IMR-90 (cell line): ENCODE measurements around the gene TTLL11. TPM values are rescaled to one million over a fixed set of nuclear protein-coding genes. Genes with fewer than 3 reads are reported as not detected.

Experiments used
- ATAC-seq: fragments of 200-7000 bp; cut with Tn5 transposase; 2 replicates; pipeline ENCODE4 v1.9.1; 2020; ENCODE audit warnings: low read depth, mild to moderate bottlenecking, moderate library complexity
- BruUV-seq: library from RNA; stranded (reverse); fragments of 400-500 nt; replicated peaks from 2 replicates; lab custom pipeline; 2021; lab: Mats Ljungman, UMichigan
- CTCF ChIA-PET: fragments of 300-600 bp; formaldehyde crosslinking; extraction: SDS; loops from one replicate; lab custom pipeline; 2021; ENCODE audit warnings: antibody characterized with exemption; lab: Yijun Ruan, JAX
- POLR2A ChIA-PET: fragments of 300-600 bp; sonication (Branson Sonifier 250); formaldehyde crosslinking; loops from one replicate; lab custom pipeline; 2022; ENCODE audit warnings: antibody characterized with exemption; ENCODE audit not compliant: unreplicated experiment; lab: Charles Lee
- DNase-seq: peaks from one replicate; pipeline ENCODE4 v3.0.0; 2013
- H2AFZ ChIP-seq: replicated peaks from 2 replicates; pipeline ENCODE3; 2013; ENCODE audit warnings: low read length, mild to moderate bottlenecking; ENCODE audit not compliant: poor library complexity
- H2AK5ac ChIP-seq: 2 replicates; pipeline ENCODE4 v1.6.1; 2013; ENCODE audit warnings: low read depth, low read length, inconsistent platforms
- H2AK9ac ChIP-seq: replicated peaks from 2 replicates; pipeline ENCODE3; 2013; ENCODE audit warnings: mild to moderate bottlenecking, low read depth, low read length, moderate library complexity; ENCODE audit not compliant: poor library complexity
- H2BK120ac ChIP-seq: 2 replicates; pipeline ENCODE4 v1.6.1; 2013; ENCODE audit warnings: low read depth, low read length, inconsistent platforms
- H2BK15ac ChIP-seq: 3 replicates; pipeline ENCODE4 v1.6.1; 2013; ENCODE audit warnings: low read depth, low read length, inconsistent platforms
- H2BK20ac ChIP-seq: 2 replicates; pipeline ENCODE4 v1.6.1; 2013; ENCODE audit warnings: low read depth, mild to moderate bottlenecking, inconsistent platforms, low read length, moderate library complexity
- H2BK5ac ChIP-seq: 2 replicates; pipeline ENCODE4 v1.6.1; 2013; ENCODE audit warnings: mild to moderate bottlenecking, low read depth, low read length, inconsistent platforms; ENCODE audit not compliant: poor library complexity, severe bottlenecking
- H3K14ac ChIP-seq: replicated peaks from 2 replicates; pipeline ENCODE4 v1.6.1; 2013; ENCODE audit warnings: low read depth, low read length, inconsistent platforms
- H3K18ac ChIP-seq: 2 replicates; pipeline ENCODE4 v1.6.1; 2013; ENCODE audit warnings: low read depth, low read length, control low read depth
- H3K23ac ChIP-seq: 2 replicates; pipeline ENCODE4 v1.6.1; 2013; ENCODE audit warnings: low read depth, low read length, inconsistent platforms
- H3K27ac ChIP-seq: 2 replicates; pipeline ENCODE4 v1.5.1; 2013; ENCODE audit warnings: mild to moderate bottlenecking, control low read depth, low read length; ENCODE audit not compliant: insufficient read depth
- H3K27me3 ChIP-seq: 2 replicates; pipeline ENCODE4 v1.6.1; 2013; ENCODE audit warnings: low read length; ENCODE audit not compliant: control insufficient read depth, insufficient read depth
- H3K36me3 ChIP-seq: 2 replicates; pipeline ENCODE4 v1.6.1; 2013; ENCODE audit warnings: low read length, mixed read lengths; ENCODE audit not compliant: control insufficient read depth, insufficient read depth
- H3K4ac ChIP-seq: 2 replicates; pipeline ENCODE4 v1.6.1; 2013; ENCODE audit warnings: low read depth, low read length, inconsistent platforms
- H3K4me1 ChIP-seq: 2 replicates; pipeline ENCODE4 v1.6.1; 2013; ENCODE audit warnings: low read length, mixed read lengths; ENCODE audit not compliant: control insufficient read depth, insufficient read depth
- H3K4me2 ChIP-seq: 2 replicates; pipeline ENCODE4 v1.6.1; 2013; ENCODE audit warnings: low read depth, mild to moderate bottlenecking, control low read depth, low read length, moderate library complexity
- H3K4me3 ChIP-seq: 2 replicates; pipeline ENCODE4 v1.5.1; 2013; ENCODE audit warnings: low read depth, mild to moderate bottlenecking, control low read depth, low read length, moderate library complexity; ENCODE audit not compliant: insufficient read depth
- H3K56ac ChIP-seq: 2 replicates; pipeline ENCODE4 v1.6.1; 2013; ENCODE audit warnings: low read length, inconsistent platforms; ENCODE audit not compliant: insufficient read depth; ENCODE audit errors: extremely low read depth
- H3K79me1 ChIP-seq, 2 experiments: 2 replicates each; pipeline ENCODE4 v1.6.1; 2013; ENCODE audit warnings: low read length in 2 of 2, inconsistent platforms in 1 of 2, low read depth in 1 of 2
- H3K9ac ChIP-seq: 2 replicates; pipeline ENCODE4 v1.6.1; 2013; ENCODE audit warnings: low read depth, low read length, control low read depth
- H3K9me1 ChIP-seq: 2 replicates; pipeline ENCODE4 v1.6.1; 2013; ENCODE audit warnings: low read length, inconsistent platforms; ENCODE audit not compliant: insufficient read depth
- H3K9me3 ChIP-seq: 2 replicates; pipeline ENCODE4 v1.6.1; 2013; ENCODE audit warnings: low read length; ENCODE audit not compliant: control insufficient read depth, insufficient read depth
- H4K20me1 ChIP-seq: 2 replicates; pipeline ENCODE4 v1.6.1; 2013; ENCODE audit warnings: low read length, inconsistent platforms; ENCODE audit not compliant: insufficient read depth
- H4K5ac ChIP-seq: 2 replicates; pipeline ENCODE4 v1.6.1; 2013; ENCODE audit warnings: mild to moderate bottlenecking, low read depth, low read length, control low read depth
- H4K8ac ChIP-seq, 2 experiments: 2 replicates each; pipeline ENCODE4 v1.6.1; 2013; ENCODE audit warnings: low read depth in 2 of 2, low read length in 2 of 2, control low read depth in 1 of 2, inconsistent platforms in 1 of 2
- H4K91ac ChIP-seq: 2 replicates; pipeline ENCODE4 v1.6.1; 2013; ENCODE audit warnings: low read depth, low read length, inconsistent platforms; ENCODE audit not compliant: insufficient read depth
- FOS ChIP-seq: fragments of 150-350 bp; IDR thresholded peaks from 2 replicates; pipeline ENCODE4 v1.6.1; 2016; ENCODE audit warnings: low read depth, low read length
- MAZ ChIP-seq: IDR thresholded peaks from 2 replicates; pipeline ENCODE4 v1.6.1; 2012; ENCODE audit warnings: low read depth, mild to moderate bottlenecking, low read length, improper control_type of control experiment, moderate library complexity, borderline replicate concordance
- WGBS, 2 experiments: methylation state at CpG; one replicate each; pipeline versions ENCODE4 v1.1.5 to v1.1.7; 2013; ENCODE audit warnings: missing lambda C conversion rate in 2 of 2; ENCODE audit not compliant: insufficient read length in 1 of 2; ENCODE audit errors: extremely low coverage in 2 of 2; 5-methylcytosine and 5-hydroxymethylcytosine counted together
- dilution Hi-C: fragments of 300-500 bp; cut with HindIII; formaldehyde crosslinking; loops from one replicate; pipeline ENCODE4 v1.14.3; 2018; ENCODE audit warnings: low sequenced_read_pairs; ENCODE audit not compliant: unreplicated experiment
- in situ Hi-C: fragments of 300-500 bp; cut with MboI; formaldehyde crosslinking; loops from 3 replicates; pipeline ENCODE4 v1.14.3; 2019; ENCODE audit warnings: low sequenced_read_pairs, inconsistent platforms, mixed read lengths
- intact Hi-C: fragments of 100-400 bp; cut with micrococcal nuclease; formaldehyde crosslinking; loops from 2 replicates; pipeline ENCODE4 v1.10.0; 2022
- polyA plus RNA-seq, 3 experiments: library from polyadenylated mRNA; depleted of rRNA; stranded (reverse); fragments of >200 nt; gene quantifications; 2 replicates each; pipeline ENCODE4 v1.2.3, GENCODE V29; 2012; ENCODE audit warnings: low replicate concordance in 1 of 3
- total RNA-seq: library from RNA; depleted of rRNA; stranded (reverse); fragments of >200 nt; gene quantifications from 2 replicates; pipeline ENCODE4 v1.2.3, GENCODE V29; 2012

The TTLL11 gene
- total and polyA plus RNA-seq, 2 of the 4 experiments (the other 2 are of a cell fraction): 2.0 to 4.6 TPM

DNA sequence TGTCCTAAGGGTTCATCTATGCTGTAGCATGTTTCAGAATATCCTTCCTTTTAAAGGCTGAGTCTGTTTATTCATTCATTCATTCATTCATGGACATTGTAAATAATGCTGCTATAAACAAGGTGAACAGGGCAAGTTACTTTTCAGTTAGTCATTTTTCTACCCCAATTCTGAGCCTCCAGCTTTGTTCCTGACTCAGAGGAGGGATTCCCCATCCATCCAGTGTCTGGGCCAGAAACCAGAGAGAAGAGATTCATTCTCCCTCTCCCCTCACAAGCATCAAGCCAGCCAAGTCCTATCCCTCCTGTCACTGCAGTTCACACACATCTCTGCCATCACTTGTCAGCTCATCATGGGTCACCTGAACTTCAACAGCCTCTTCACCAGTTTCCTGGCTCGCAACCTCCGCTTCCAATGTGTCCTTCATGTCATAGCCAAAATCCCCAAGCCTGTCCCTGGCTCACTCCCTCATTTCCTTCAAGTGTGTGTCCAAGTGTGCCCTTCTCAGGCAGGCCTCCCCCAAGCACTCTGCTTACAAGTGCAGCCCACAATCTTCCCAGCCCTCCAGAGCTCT, 203.0 kb downstream of the TTLL11 start:
- Histone ChIP-seq H4K8ac (peak overlapping the region in 1 of 2 experiments; percentile 54; a peak in 1 of 4 replicates), H4K5ac (no peak overlapping the region), H3K18ac (peak overlapping the region; percentile 26; the same call in 1 of the 2 replicates), H3K56ac (no peak overlapping the region), H3K27ac (peak overlapping the region; percentile 57), H2BK5ac (peak overlapping the region; percentile 22), H2BK15ac (peak overlapping the region; percentile 69; the same call in 1 of the 3 replicates), H3K14ac (peak overlapping the region; percentile 79), H3K9me3 (no peaks in the 10 kb centered on the region), H3K36me3 (no peaks in the 10 kb centered on the region), H3K79me1 (0 out of 4 replicates have a peak, but pooled peaks cover 0 to under 1% of the 10 kb centered on the region in 2 experiments), H2AFZ (peak overlapping the region; percentile 7), H2AK9ac (peak overlapping the region; percentile 18), H3K27me3 (no peaks in the 10 kb centered on the region), H2BK20ac (peak overlapping the region; percentile 83; the same call in 1 of the 2 replicates), H2AK5ac (peak overlapping the region; percentile 92), H3K4ac (peak overlapping the region; percentile 88), H3K23ac (peak overlapping the region; percentile 71; the same call in 1 of the 2 replicates), H3K4me1 (peaks cover 21% of the 10 kb centered on the region), H3K9me1 (peaks cover 21% of the 10 kb centered on the region), H3K4me3 (no peak overlapping the region), H3K9ac (no peak overlapping the region), H3K4me2 (no peak overlapping the region), H4K91ac (peak overlapping the region; percentile 30; the same call in 1 of the 2 replicates), H4K20me1 (peaks cover 3% of the 10 kb centered on the region; the same call in 1 of the 2 replicates), H2BK120ac (peak overlapping the region; percentile 84)
- peak; percentile 87 for DNase-seq
- dilution Hi-C loops: no loop called here
- no TSS peak for BruUV-seq
- ChIA-PET POLR2A (interaction anchor here (0.9 kb wide), 1 partner anchor 22 kb away, joined by 3 read pairs; no protein-coding TSS in a partner anchor), CTCF (interaction anchor here (0.8 to 1.3 kb wide), 2 partner anchors 112 to 203 kb away, joined by 3 read pairs; no protein-coding TSS in a partner anchor)
- TF ChIP-seq MAZ (no peak), FOS (peak; percentile 87)
- ATAC-seq: peak; percentile 75
- in situ Hi-C loops: no loop called here
- intact Hi-C loops: no loop called here
- 69% methylated on average over 2 of the region's 2 CpGs; no CpG with 5 or more reads in 1 of the 2 experiments for WGBS, 2 experiments
